H1 (cell line): ENCODE data around the gene UBQLN4. TPM values are rescaled to one million over a fixed set of nuclear protein-coding genes. Genes with fewer than 3 reads are reported as not detected.

Experiments used
- BACH1 ChIP-seq: IDR thresholded peaks from 2 replicates; pipeline ENCODE4 v1.6.1; 2012; ENCODE audit warnings: low read length, improper control_type of control experiment
- CBX5 ChIP-seq: fragments of 300-800, 300-1000 bp; sonication (generic); IDR thresholded peaks from 2 replicates; pipeline ENCODE4 v1.7.1; 2016; ENCODE audit warnings: antibody characterized with exemption, low read length, low read depth
- CHD1 ChIP-seq: IDR thresholded peaks from 2 replicates; pipeline ENCODE4 v1.6.1; 2012; ENCODE audit warnings: low read depth, low read length, improper control_type of control experiment
- NANOG ChIP-seq: IDR thresholded peaks from 2 replicates; pipeline ENCODE4 v1.6.1; 2011; ENCODE audit warnings: low read length, low read depth, mild to moderate bottlenecking, inconsistent platforms; ENCODE audit not compliant: insufficient read depth, poor library complexity, severe bottlenecking
- RAD21 ChIP-seq, 2 experiments: IDR thresholded peaks in 1 of 2; conservative IDR thresholded peaks in 1 of 2; 2 replicates each; pipeline ENCODE4 v1.6.1; 2011; ENCODE audit warnings: low read depth in 2 of 2, low read length in 2 of 2, improper control_type of control experiment in 1 of 2, inconsistent platforms in 1 of 2, mild to moderate bottlenecking in 1 of 2, moderate library complexity in 1 of 2
- RBBP5 ChIP-seq: IDR thresholded peaks from 2 replicates; pipeline ENCODE4 v1.7.1; 2012; ENCODE audit warnings: low read depth, mild to moderate bottlenecking, inconsistent platforms, low read length, moderate library complexity, borderline replicate concordance
- TCF12 ChIP-seq: IDR thresholded peaks from 2 replicates; pipeline ENCODE4 v1.6.1; 2011; ENCODE audit warnings: low read depth, mild to moderate bottlenecking, low read length
- polyA plus RNA-seq, 7 experiments: library from polyadenylated mRNA; depleted of rRNA in 3 of 7; stranded (reverse) in 5 of 7; unstranded in 2 of 7; fragments of >200 nt in 5 of 7; fragments of 200-250 nt in 2 of 7; gene quantifications; 1 replicate in 5 of 7; 2 replicates in 1 of 7; 4 replicates in 1 of 7; pipeline versions ENCODE4 v1.2.1 to v1.2.3, GENCODE V29; 2011 to 2013; ENCODE audit warnings: missing spikeins in 2 of 7, mixed read lengths in 2 of 7
- total RNA-seq: library from RNA; stranded (reverse); fragmentation: NEBNext Ultra II Directional; extraction: Animal tissue kit (Norgen Biotek cat#: 25700); gene quantifications from 2 replicates; pipeline ENCODE4 v1.2.1, GENCODE V29; 2021
- TF ChIP-seq, protein P1 (sequence below): fragments of 300-600 bp; sonication (generic); IDR thresholded peaks from 2 replicates; pipeline ENCODE4 v1.7.1; 2012; ENCODE audit warnings: low read length, moderate library complexity, mild to moderate bottlenecking, inconsistent platforms; ENCODE audit not compliant: insufficient replicate concordance
- TF ChIP-seq, protein P2 (sequence below): IDR thresholded peaks from 2 replicates; pipeline ENCODE4 v1.6.1; 2011; ENCODE audit warnings: low read length, improper control_type of control experiment

The UBQLN4 gene
- total and polyA plus RNA-seq, 2 of the 8 experiments (the other 6 are each of a cell fraction or from before 2014, with no cell fraction given), result 37.7 to 52.0 TPM

DNA sequence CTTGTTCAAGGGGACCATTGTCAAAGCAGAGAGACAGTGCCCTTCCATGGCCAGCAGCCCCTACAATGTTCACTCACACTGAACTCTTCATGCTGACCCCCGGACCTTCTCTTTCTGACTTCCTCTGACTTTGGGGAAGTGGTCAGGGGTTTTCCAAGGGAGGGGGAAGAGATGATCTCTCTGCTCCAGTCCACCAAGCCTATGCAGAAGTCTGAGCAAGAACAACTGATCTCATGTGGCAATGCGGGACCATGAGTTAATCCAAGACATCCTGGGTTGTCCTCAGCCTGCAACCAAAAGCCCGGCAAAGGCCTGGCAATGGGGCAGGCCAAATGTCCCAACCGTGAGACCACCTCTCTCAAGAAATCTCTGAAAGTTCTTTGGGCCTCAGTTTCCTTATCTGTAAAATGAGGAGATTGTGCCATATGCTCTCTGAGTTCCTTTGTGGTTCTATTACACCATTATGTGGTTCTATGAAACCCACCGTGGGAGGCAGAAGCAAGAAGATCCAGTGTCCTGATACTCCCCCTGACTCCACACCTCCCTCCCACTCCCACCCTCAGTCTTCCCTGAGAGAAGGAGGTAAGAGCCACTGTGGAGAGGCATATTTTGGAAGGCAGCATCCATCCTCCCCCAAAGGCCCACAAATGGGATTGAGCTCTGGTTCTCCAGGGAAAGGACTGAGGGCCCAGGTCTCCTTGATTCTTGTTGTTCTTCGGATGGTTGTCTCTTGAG is 63.4 kb downstream of the UBQLN4 start (continued):
- TF ChIP-seq, protein P1, sequence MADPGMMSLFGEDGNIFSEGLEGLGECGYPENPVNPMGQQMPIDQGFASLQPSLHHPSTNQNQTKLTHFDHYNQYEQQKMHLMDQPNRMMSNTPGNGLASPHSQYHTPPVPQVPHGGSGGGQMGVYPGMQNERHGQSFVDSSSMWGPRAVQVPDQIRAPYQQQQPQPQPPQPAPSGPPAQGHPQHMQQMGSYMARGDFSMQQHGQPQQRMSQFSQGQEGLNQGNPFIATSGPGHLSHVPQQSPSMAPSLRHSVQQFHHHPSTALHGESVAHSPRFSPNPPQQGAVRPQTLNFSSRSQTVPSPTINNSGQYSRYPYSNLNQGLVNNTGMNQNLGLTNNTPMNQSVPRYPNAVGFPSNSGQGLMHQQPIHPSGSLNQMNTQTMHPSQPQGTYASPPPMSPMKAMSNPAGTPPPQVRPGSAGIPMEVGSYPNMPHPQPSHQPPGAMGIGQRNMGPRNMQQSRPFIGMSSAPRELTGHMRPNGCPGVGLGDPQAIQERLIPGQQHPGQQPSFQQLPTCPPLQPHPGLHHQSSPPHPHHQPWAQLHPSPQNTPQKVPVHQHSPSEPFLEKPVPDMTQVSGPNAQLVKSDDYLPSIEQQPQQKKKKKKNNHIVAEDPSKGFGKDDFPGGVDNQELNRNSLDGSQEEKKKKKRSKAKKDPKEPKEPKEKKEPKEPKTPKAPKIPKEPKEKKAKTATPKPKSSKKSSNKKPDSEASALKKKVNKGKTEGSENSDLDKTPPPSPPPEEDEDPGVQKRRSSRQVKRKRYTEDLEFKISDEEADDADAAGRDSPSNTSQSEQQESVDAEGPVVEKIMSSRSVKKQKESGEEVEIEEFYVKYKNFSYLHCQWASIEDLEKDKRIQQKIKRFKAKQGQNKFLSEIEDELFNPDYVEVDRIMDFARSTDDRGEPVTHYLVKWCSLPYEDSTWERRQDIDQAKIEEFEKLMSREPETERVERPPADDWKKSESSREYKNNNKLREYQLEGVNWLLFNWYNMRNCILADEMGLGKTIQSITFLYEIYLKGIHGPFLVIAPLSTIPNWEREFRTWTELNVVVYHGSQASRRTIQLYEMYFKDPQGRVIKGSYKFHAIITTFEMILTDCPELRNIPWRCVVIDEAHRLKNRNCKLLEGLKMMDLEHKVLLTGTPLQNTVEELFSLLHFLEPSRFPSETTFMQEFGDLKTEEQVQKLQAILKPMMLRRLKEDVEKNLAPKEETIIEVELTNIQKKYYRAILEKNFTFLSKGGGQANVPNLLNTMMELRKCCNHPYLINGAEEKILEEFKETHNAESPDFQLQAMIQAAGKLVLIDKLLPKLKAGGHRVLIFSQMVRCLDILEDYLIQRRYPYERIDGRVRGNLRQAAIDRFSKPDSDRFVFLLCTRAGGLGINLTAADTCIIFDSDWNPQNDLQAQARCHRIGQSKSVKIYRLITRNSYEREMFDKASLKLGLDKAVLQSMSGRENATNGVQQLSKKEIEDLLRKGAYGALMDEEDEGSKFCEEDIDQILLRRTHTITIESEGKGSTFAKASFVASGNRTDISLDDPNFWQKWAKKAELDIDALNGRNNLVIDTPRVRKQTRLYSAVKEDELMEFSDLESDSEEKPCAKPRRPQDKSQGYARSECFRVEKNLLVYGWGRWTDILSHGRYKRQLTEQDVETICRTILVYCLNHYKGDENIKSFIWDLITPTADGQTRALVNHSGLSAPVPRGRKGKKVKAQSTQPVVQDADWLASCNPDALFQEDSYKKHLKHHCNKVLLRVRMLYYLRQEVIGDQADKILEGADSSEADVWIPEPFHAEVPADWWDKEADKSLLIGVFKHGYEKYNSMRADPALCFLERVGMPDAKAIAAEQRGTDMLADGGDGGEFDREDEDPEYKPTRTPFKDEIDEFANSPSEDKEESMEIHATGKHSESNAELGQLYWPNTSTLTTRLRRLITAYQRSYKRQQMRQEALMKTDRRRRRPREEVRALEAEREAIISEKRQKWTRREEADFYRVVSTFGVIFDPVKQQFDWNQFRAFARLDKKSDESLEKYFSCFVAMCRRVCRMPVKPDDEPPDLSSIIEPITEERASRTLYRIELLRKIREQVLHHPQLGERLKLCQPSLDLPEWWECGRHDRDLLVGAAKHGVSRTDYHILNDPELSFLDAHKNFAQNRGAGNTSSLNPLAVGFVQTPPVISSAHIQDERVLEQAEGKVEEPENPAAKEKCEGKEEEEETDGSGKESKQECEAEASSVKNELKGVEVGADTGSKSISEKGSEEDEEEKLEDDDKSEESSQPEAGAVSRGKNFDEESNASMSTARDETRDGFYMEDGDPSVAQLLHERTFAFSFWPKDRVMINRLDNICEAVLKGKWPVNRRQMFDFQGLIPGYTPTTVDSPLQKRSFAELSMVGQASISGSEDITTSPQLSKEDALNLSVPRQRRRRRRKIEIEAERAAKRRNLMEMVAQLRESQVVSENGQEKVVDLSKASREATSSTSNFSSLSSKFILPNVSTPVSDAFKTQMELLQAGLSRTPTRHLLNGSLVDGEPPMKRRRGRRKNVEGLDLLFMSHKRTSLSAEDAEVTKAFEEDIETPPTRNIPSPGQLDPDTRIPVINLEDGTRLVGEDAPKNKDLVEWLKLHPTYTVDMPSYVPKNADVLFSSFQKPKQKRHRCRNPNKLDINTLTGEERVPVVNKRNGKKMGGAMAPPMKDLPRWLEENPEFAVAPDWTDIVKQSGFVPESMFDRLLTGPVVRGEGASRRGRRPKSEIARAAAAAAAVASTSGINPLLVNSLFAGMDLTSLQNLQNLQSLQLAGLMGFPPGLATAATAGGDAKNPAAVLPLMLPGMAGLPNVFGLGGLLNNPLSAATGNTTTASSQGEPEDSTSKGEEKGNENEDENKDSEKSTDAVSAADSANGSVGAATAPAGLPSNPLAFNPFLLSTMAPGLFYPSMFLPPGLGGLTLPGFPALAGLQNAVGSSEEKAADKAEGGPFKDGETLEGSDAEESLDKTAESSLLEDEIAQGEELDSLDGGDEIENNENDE, result no peak
- TF ChIP-seq CBX5 (no peak), BACH1 (no peak), CHD1 (no peak), RAD21 (IDR thresholded peaks at IDR 0.05 in 1 of 2, conservative IDR thresholded peaks at IDR 0.05 in 1 of 2; ENCODE audit: low read depth in 2 of 2, low read length in 2 of 2) (no peak), TCF12 (no peak), RBBP5 (no peak), NANOG (no peak)
- TF ChIP-seq, protein P2, sequence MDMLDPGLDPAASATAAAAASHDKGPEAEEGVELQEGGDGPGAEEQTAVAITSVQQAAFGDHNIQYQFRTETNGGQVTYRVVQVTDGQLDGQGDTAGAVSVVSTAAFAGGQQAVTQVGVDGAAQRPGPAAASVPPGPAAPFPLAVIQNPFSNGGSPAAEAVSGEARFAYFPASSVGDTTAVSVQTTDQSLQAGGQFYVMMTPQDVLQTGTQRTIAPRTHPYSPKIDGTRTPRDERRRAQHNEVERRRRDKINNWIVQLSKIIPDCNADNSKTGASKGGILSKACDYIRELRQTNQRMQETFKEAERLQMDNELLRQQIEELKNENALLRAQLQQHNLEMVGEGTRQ, result no peak
